ENCODE results near the gene MOAP1. TPM values are rescaled to one million over a fixed set of nuclear protein-coding genes. Genes with fewer than 3 reads are reported as not detected.

The MOAP1 gene
- total and polyA plus RNA-seq, 2 donors from 2014 or later = 38.4 to 40.1 TPM

DNA sequence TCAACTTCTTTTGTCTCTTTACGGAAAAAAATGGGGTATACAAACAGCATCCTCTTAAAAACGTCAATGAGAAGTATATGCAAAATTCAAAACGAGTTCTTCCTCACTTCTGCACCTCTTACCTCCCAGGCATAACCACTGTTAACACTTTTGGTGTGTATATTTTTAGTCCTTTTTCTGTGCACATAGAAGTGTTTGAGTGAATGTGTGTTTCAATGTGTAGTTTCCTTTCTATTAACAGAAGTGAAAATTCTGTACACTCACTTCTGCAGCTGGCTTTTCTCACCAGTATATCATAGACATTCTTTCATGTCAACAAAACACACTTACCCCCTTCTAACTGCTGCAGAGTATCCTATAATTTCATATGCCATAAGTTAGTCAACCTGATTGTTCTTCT, 27.7 kb upstream of the MOAP1 start:
- no peak overlapping the region for H3K9ac ChIP-seq (ENCODE audit: low read length in 3 of 3)
- TF ChIP-seq, protein P1, sequence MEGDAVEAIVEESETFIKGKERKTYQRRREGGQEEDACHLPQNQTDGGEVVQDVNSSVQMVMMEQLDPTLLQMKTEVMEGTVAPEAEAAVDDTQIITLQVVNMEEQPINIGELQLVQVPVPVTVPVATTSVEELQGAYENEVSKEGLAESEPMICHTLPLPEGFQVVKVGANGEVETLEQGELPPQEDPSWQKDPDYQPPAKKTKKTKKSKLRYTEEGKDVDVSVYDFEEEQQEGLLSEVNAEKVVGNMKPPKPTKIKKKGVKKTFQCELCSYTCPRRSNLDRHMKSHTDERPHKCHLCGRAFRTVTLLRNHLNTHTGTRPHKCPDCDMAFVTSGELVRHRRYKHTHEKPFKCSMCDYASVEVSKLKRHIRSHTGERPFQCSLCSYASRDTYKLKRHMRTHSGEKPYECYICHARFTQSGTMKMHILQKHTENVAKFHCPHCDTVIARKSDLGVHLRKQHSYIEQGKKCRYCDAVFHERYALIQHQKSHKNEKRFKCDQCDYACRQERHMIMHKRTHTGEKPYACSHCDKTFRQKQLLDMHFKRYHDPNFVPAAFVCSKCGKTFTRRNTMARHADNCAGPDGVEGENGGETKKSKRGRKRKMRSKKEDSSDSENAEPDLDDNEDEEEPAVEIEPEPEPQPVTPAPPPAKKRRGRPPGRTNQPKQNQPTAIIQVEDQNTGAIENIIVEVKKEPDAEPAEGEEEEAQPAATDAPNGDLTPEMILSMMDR (IDR thresholded peaks at IDR 0.05; ENCODE audit: borderline replicate concordance, extremely low read depth, insufficient read depth) = no peak
- intact Hi-C loops (cut with DNase I) = no loop called here
- H3K27ac ChIP-seq (ENCODE audit: low read depth in 2 of 2, low read length in 2 of 2) = no peak overlapping the region
- no peaks in the 10 kb centered on the region for H3K27me3 ChIP-seq (ENCODE audit: control insufficient read depth, insufficient read depth, low read length)
- no peak overlapping the region for H3K4me3 ChIP-seq (ENCODE audit: low read length in 3 of 3)
- peaks cover 0 to 23% (median 13%) of the 10 kb centered on the region in 3 donors for H3K36me3 ChIP-seq (ENCODE audit: control insufficient read depth in 2 of 3, insufficient read depth in 3 of 3, low read length in 3 of 3)
- H3K9me3 ChIP-seq (ENCODE audit: control insufficient read depth in 2 of 3, insufficient read depth in 1 of 3, low read length in 3 of 3) = no peaks in the 10 kb centered on the region
- peaks cover 2 to 5% (median 4%) of the 10 kb centered on the region in 3 donors for H3K4me1 ChIP-seq (ENCODE audit: control insufficient read depth in 2 of 3, insufficient read depth in 2 of 3, low read depth in 1 of 3, low read length in 3 of 3)
- DNase-seq (no peak), FAIRE-seq (no peak)

DNA sequence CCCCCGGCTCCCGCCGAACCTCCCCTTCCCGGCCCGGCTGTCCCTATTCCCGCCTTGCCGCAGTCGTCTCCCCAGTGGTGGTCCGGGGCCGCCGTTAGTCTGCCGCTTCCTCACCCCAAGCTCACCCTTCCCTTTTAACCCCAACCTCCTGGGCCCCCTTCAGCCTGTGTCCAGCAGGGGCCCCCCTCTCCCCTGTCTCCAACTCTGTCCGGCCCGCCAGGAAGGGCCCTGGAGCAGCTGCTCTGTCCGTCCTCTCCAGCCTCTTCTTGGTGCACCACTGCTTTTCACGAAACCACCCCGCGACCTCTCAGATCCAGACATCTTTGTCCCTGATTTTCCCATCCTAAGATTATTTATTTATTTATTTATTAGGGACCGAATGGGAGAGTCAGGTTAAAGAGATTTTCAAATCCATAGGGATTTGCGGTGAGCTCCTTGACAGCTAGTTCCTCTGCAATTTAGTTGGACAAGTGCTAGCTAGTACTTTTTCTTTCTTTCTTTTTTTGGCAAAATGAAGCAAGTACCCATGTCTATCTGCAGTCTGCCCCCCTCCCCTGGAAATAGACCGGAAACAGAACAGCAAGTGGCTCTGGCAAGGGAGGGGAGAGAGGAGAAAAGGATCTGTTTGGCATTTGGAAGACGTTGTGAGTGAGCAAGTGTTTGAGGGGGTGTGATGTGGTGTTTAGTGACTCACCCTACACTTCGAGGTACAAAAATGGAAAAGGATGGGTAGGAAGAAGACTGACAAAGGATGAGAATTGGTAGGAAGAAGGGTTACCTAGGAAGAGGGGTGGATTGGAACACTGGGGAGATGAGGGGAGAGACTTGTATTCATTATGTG, 23.0 kb upstream of the MOAP1 start:
- intact Hi-C loops (cut with DNase I) = no loop called here
- H3K9ac ChIP-seq (ENCODE audit: low read length in 3 of 3) = peak overlapping the region; percentile 55 to 80 (median 79)
- DNase-seq (peak in 4 of 5 donors; percentile 36 to 80 (median 62)), FAIRE-seq (no peak)
- H3K27me3 ChIP-seq (ENCODE audit: control insufficient read depth, insufficient read depth, low read length) = no peaks in the 10 kb centered on the region
- peaks cover 0 to 8% (median 6%) of the 10 kb centered on the region in 3 donors for H3K36me3 ChIP-seq (ENCODE audit: control insufficient read depth in 2 of 3, insufficient read depth in 3 of 3, low read length in 3 of 3)
- no peaks in the 10 kb centered on the region for H3K9me3 ChIP-seq (ENCODE audit: control insufficient read depth in 2 of 3, insufficient read depth in 1 of 3, low read length in 3 of 3)
- H3K27ac ChIP-seq (ENCODE audit: low read depth in 2 of 2, low read length in 2 of 2) = peak overlapping the region; percentile 72 to 73
- peak overlapping the region; percentile 80 to 89 (median 80) for H3K4me3 ChIP-seq (ENCODE audit: low read length in 3 of 3)
- TF ChIP-seq, protein P1 (IDR thresholded peaks at IDR 0.05; ENCODE audit: borderline replicate concordance, extremely low read depth, insufficient read depth) = peak; percentile 54
- H3K4me1 ChIP-seq (ENCODE audit: control insufficient read depth in 2 of 3, insufficient read depth in 2 of 3, low read depth in 1 of 3, low read length in 3 of 3) = peaks cover 2 to 7% (median 4%) of the 10 kb centered on the region in 3 donors

DNA sequence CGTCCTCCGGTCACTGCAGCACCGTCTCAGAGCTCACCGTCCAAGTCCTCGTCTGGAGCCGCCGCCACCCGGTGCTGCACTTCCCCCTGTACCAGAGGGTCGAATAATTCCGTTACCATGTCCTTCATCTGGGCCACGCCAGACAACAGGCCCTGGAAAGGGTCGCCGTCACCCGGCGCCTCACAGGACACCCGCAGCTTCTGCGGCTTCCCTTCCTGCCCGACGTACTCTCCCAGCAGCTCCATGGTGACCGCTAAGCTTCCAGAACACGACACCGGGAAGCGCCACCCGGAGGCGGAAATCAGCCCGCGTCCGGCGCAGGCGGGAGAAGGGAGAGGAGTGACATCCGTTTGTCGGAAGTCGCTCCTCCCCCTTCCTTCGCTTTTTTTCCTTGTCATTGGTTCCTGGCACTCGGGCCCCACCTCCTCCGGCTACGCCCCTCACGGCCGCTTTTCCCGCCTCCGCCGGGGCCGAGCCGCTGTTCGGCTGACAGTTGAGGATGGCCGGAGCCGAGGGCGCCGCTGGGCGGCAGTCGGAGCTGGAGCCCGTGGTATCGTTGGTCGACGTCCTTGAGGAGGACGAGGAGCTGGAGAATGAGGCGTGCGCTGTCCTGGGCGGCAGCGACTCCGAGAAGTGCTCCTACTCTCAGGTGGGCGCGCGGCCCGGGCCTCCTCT, 22.2 kb upstream of the MOAP1 start, which contains the start of the genes GON7 and UBR7:
Gene GON7, minus strand, starts transcription at position 273 of the 675 bp plus-strand sequence. Its CDS starts 28 bp downstream, at position 245.
Gene UBR7, plus strand, starts transcription at position 464 of the 675 bp plus-strand sequence. Its CDS starts 36 bp downstream, at position 500.
- TF ChIP-seq, protein P1 (IDR thresholded peaks at IDR 0.05; ENCODE audit: borderline replicate concordance, extremely low read depth, insufficient read depth) = peak; percentile 36
- H3K36me3 ChIP-seq (ENCODE audit: control insufficient read depth in 2 of 3, insufficient read depth in 3 of 3, low read length in 3 of 3) = peaks cover 0 to 2% (median under 1%) of the 10 kb centered on the region in 3 donors
- H3K27me3 ChIP-seq (ENCODE audit: control insufficient read depth, insufficient read depth, low read length) = no peaks in the 10 kb centered on the region
- H3K4me1 ChIP-seq (ENCODE audit: control insufficient read depth in 2 of 3, insufficient read depth in 2 of 3, low read depth in 1 of 3, low read length in 3 of 3) = peaks cover 2 to 7% (median 4%) of the 10 kb centered on the region in 3 donors
- peak within 1 kb of the TSS; percentile 73 to 75 for H3K27ac ChIP-seq (ENCODE audit: low read depth in 2 of 2, low read length in 2 of 2)
- DNase-seq (peak; percentile 97 to 99 (median 98)), FAIRE-seq (peak; percentile 66)
- intact Hi-C loops (cut with DNase I) = no loop called here
- peak within 1 kb of the TSS; percentile 80 to 93 (median 89) for H3K4me3 ChIP-seq (ENCODE audit: low read length in 3 of 3)
- no peaks in the 10 kb centered on the region for H3K9me3 ChIP-seq (ENCODE audit: control insufficient read depth in 2 of 3, insufficient read depth in 1 of 3, low read length in 3 of 3)
- peak within 1 kb of the TSS; percentile 66 to 80 (median 79) for H3K9ac ChIP-seq (ENCODE audit: low read length in 3 of 3)
